GM19463 (cell line): ENCODE data around the gene DKK2.

Experiments
- ATAC-seq: cut with Tn5 transposase; IDR thresholded peaks from one replicate; pipeline ENCODE4 v1.9.1; 2021; ENCODE audit warnings: mild to moderate bottlenecking, moderate library complexity; ENCODE audit not compliant: unreplicated experiment

DKK2 gene

DNA sequence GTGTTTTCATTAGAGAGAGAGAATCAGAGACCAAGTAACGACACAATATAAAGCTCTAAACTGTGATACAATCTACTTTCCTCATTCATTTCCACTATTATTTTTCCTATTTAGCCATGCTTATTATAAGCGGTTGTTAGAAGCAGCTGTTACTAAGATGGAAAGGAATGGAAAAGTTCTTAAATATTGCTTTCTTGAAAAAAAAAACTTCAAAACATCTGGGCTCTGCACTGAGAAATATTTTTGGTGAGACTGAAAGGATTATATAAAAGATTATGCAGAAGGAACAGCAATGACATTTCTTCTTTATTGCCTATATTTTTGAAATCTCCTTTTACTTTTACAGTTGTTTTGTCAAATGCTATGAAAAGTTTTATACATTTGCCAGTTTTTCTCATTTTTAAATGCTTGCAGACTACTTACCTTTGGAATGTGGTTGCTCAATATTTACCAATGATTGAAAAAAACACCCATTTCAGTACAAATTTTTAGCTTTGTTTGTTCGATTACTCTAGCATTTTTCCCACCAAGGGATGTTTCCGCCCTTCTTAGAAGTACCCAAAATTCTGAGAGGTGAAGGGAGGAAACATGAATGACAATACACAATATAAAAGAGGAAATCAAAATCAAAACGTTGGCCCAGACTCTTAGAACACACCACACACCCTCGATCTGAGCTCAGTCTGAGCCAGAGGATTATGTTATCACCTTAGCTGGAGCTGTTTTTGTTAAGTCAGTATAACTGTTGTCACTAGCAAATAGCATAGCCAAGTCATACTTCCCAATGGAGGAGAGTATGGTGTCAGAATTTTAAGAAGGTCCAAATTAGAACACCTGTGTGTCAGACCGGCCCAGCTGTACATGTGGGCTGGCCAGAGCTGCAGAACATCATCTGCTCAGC, 18.4 kb downstream of the DKK2 start:
- ATAC-seq = no peak

DNA sequence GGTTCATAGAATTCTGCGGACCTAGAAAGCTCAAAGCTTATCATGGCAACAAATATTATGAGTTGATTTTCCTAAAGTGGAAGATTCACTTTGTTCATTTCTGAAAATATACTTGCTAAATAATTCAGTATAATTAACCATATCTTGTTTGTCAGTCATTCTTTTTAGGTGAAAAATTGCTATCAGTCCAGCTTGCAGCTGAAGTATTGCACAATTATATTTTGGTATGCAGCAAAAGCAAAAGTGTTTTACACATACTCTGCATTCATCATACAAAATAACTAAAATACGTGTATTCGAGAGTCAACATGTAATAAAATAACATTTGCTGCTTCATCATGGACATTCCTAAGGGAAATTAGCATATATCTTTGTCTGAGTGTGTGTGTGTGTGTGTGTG, 24.8 kb downstream of the DKK2 start:
- no peak for ATAC-seq

DNA sequence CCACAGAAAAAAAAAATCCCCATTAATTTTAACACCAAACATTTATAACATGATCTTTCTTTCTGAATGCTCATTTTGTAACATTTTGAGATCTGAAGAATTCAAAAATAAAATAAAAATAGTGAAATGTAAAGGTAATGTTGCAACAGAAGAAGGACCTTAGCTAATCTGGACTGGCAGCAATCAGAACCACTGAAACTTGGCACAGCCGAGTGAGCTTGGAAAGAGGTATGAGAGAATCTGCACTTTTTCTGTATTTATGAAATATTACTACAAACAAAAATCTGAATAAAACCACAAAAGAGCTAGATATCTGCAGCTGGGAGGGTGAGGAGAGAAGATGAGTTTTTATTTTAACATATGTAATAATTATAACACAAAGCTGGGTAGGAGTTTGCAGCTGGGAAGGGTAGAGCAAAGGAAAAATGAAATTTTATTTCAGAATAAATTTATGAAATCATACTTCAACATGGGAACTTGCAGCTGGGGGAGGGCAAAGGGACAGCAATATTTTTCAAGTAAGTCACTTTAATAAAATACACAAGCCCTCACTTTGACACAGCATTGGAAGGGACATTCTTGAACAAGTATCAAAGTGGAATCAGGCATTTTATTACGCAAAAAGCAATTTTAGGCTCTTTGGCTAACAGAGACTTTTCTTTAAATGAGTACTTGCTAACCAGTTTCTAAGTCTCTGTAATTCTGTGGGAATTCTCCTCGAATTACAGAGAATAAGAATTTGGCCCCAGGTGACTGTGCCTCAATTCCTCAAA, 26.7 kb downstream of the DKK2 start:
- no peak for ATAC-seq

DNA sequence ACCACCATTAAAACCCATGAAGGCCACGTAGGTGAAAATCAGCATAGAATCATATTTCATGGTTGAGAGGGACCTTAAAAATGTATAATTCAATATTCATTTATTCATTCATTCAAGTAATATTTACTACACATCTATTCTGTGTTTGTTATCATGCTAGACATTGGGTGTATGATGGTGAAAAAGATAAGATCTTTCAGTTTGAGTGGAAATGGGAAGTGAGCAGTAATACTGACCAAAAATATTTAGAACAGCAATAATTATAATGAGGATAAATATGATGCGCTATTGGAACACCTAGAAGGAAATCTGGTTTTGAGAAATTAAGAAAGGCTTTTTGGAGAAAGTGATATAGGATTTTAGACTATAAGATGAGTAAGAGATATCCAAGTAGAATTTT, 28.0 kb downstream of the DKK2 start:
- ATAC-seq = no peak

DNA sequence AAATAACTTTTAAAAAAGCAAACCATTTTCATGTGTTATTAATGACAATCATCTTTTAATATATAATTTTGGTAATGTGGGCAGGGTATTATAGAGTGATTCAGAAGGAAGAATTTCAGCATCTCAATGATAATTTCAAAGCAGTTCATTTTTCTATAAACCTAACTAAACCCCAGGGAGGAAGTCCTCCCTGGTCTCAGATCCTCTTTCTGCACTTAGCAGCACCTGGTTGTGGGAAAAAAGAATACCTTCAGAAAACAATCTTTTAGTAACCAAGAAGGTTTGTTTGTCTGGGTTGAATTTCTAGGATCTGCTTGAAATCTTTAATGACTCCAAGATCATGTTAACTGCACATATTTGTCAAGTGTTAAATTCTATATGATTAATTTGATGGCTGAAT, 29.9 kb downstream of the DKK2 start:
- no peak for ATAC-seq

DNA sequence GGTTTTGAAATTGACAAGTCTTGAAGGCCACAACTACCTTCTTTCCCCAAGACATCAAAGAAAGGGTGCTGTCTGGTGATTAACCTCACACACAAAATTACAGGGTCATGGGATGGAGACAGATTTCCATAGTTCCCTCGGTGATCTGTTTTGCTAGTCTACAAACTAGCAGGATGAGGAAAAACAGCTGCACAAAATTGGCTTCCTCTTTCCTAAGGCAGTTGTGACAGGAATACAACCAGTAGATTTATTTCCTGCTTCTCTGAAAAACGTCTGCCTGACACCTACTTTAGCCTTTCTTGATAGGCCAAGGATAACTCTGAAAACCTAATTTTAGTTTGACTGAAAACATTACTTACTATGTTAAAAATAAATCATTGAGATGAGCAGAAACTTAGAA, 39.6 kb downstream of the DKK2 start:
- ATAC-seq = no peak

DNA sequence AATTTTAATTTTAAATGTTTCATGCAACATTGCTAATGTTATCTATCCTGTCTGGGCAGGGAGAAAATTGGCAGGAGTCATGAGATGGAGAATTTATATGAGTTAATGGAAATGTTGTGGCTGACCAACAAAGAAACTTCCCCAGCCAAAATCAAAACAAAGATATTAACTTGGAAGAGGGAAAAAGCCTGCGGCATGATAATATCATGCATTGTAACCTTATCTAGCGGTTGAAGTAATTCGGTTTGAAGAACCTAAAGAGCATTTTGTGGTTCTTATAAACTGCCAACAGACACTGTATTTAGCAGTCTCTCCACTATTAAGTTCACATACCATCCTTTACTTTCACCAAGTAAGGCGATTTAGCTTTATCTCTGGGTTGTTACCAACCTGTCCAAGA, 42.3 kb downstream of the DKK2 start:
- no peak for ATAC-seq

DNA sequence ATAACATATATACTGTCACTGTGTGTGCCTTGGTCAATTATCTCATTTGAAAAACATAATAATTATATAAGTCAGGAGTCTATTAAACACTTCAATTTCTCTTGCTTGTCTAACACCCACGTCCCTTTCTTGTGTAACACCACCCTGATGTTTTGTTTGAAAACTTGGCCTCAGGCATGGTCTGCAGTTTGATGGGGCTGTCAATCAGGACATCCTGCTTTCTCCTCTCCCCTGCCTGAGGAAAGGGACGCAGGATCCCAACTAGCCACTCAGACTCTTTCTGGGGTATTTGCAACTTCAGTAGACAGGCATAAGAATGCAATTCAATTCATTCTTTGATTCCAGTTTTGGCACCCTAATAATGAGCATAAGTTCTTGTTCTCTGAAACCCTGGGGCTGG, 48.8 kb downstream of the DKK2 start:
- no peak for ATAC-seq

DNA sequence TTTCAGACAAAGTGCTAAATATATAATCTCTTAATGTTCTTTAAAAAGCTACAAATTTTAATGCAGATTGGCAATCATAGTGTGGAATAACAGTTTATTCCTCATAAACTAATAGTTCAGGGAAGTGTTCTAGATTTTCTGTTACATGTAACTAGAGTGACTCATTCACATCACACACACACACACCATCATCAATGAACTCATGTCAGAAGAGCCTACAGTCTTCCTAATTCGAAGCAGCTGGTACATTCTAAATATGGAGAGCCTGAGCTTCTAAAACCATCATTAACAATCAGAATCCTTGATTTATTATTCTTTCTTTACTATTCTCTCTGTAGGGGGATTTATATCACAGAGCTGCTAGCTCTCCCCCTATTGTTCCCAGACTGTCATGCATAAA, 49.6 kb downstream of the DKK2 start:
- ATAC-seq = no peak

DNA sequence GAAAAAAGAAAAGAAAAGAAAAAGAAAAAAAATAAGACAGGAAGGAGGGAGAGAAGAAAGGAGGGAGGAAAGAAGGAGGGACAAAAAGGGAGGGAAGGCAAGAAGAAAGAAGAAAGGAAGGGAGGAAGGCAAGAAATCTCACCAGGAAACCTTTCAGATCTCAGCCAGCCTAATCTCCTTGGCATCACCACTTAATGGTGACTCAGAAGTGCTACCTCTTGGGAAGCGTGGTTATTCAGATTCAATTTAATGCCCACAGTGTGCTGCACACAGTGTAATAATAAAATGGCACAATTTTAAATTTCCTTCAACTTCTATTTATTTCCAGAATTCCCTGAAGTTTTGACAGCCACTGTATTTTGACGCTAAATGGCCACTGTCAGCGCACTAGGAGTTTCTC, 50.3 kb downstream of the DKK2 start:
- no peak for ATAC-seq

DNA sequence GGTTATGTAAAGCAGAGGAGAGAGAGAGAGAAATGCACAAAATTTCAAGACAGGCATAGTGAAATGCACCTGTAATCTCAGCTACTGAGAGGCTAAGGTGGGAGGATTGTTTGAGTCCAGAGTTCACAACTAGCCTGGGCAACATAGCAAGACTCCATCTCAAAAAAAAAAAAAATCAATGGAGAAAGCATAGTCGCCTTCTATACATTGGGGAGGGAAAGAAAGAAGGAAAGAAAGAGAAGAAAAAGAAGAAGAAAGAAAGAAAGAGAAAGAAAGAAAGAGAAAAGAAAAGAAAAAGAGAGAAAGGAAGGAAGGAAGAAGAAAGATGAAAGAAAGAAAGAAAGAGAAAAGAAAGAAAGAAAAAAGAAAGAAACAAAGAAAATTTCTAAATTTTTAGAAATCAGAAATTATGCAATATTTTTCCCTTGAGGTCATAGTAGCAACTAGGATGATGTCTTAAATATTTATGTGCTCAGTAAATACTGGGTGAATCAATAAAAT, 53.4 kb downstream of the DKK2 start:
- ATAC-seq = no peak

DNA sequence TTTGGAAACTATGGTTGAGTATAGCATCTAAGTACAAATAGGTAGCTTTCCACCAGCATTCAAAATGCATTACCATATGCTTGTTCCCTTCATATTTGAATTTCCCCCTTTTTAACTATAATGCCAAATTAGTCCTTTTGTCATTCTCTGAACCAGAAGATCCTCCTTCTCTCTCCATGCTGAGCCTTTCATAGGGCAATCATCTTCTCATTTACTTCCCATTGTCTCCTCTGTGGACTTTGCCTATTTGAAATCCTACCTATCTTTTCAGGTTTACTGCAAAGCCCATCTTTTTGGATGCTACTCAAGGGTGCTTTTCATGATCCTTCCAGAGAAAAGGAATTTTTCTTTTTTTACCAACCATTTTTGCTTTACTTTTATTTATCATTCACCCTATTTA, 54.7 kb downstream of the DKK2 start:
- no peak for ATAC-seq

DNA sequence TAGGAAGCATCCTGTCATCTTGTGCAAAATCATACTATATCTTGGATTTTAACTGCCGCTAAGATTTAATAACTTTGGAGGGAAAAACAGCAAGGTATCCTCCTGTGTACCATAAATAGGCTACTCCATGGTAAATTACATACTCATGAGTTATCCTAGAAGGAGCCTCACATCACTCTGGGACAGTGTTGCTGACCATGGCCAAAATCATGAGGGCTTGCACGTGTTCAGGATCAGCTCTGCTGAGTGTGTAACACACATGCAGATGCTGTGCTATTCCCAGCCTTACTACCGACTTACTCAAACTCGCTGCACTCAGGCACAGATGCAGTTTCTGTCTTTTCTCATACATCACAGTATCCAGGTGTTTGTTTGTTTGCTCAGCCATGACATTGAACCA, 56.6 kb downstream of the DKK2 start:
- ATAC-seq = no peak

DNA sequence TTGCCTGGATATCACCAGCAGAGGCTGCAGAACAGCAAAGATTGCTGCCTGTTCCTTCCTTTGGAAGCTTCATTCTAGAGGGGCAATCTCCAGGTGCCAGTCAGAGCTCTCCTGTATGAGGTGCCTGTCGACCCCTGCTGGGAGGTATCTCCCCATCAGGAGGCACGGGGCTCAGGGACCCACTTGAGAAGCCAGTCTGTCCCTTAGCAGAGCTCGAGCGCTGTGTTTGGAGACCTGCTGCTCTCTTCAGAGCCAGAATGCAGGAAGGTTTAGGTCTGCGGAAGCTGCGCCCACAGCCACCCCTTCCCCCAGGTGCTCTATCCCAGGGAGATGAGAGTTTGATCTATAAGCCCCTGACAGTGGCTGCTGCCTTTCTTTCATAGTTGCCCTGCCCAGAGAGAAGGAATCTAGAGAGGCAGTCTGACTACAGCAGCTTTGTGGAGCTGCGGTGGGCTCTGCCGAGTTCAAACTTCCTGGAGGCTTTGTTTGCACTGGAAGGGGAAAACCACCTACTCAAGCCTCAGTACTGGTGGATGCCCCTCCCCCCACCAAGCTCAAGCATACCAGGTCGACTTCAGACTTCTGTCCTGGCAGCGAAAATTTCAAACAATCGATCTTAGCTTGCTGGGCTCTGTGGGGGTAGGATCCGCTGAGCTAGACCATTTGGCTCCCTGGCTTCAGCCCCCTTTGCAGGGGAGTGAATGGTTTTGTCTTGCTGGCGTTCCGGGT, 57.9 kb downstream of the DKK2 start:
- ATAC-seq = no peak

DNA sequence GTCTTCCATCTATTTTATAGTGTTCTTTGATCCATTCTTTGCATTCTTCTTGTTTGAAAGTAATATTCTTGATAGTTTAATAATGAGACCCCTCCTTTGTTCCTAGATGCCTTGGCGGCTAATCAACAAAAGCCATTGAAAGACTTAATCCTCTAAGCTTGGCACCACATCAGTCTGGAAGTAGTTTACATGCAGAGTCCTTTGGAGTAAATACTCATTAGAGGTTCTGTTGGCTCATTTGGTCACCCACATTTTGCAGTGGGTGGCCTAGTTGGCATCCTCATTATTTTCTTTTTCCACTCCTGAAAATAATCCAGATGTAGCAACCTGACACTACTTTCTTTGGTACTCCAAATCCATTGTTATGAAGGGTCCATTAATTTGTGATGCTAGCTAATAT, 64.5 kb downstream of the DKK2 start:
- no peak for ATAC-seq

DNA sequence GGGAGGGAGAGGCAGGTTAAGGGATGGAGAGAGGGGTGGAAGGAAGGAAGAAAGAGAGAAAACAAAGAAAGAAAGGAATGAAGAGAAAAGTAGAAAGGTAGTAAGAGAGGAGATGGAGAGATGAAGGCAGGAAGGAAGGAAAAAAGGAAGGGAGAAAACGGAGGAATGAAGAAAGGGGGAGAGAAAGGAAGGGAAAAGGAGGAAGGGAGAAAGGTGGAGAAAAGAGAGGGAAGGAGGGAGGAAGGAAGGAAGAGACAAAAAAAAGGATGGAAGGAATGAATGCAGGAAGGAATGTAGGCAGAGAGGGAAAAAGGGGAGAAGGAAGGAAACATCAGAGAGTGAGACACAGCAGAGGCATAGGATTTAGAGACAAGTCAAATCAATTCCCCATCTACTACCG, 68.2 kb downstream of the DKK2 start:
- no peak for ATAC-seq

DNA sequence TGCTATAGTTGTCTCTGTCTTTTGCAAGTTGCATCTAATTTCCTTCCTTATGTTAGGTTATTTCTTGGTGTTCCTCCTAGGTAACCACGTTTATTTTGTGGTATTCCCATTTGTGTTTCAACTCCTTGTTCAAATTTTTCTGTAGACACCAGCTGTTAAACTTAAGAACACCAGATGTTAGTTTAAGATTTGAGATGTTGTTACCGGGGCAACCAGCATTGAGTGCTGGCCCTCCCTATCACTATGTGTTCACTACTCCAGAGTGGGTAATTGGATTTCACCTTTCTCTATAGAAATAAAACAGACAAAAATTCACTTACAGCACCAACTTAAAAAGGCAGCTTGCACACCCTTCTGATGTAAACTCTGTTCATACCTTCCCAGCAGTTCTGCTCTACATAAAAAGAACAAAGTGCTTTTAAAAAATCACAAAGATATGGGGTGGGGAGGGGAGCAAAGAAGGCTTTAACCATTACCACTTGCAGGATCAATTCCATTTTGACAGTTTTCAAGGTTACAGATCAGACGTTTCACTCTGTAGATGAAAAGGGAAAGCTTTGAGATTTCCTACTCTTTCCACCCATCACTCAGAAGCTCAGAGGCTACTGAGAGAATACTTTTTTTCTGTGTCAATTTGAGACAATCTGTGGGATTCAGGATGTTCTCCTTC, 82.9 kb downstream of the DKK2 start:
- no peak for ATAC-seq

DNA sequence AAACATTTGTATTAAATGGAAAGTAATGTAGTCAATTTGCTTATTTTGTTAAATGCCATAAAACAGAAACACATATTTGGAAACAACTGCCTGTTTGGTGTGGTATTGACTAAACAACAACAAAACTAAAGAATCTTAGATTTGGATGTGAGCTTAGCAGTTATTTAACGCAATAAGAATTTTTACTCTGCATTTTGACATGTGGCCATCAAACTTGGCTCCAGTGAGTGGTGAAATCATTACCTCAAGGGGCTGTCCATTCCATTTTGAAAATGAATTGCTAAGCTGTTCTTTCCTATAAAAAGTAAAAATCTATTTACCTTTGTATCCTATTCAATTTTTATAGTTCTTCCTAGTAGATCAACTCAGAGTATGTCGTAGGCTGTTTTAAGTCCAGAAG, 84.2 kb downstream of the DKK2 start:
- ATAC-seq = no peak

DNA sequence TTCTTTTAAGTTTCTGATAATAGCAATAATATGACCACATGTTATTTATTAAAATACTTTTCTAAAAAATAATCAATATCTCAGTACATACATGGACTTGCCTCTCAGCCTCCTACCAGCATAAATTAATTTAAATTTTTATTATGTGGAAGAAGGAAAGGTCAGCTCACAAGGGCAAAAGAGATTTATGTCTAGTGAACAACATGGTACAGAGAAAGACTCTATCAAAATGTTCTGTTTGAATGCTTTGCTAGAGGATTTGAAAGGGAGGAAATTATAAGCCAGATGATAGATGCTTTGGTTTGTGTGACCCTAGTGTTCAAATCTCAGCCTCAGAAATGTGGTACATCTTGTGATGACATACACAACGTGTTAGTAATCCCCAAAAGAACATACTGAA, 94.3 kb downstream of the DKK2 start:
- ATAC-seq = no peak

DNA sequence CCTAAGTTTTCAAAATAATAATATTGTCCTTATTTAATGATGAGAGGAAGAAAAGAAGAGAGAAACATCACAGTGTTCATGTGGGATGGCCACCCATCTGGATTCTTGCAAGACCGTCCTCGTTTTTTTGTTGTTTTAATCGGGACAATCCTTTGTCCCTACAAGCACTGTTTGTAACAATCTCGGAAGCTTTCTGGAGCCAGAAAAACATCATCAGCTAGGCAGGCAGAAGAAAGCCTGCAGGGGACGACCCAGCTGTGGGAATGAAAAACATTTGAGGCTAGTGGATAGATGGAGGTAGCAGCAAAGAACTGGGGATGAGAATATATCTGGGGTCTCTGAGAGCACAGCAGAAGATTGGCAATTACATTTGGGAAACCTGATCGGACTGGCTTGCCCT, 105.6 kb downstream of the DKK2 start:
- no peak for ATAC-seq

DNA sequence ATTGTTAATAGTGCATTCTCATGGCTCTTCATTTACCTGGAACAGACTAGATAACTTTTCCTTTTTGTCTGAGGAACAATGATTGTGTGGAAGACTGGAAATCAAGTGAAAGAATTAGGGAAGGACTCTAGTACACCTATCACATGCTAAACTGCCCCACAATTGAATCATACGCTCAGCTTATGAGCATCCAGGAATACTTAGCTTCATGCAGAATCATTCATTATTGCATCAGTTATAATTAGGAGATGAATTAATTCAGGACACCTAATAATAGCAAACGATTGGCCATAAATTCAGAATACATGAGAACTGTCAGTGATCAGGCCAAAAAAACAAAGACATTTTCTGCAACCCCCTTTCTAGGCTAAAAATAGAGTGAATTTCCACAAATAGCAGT, 106.9 kb downstream of the DKK2 start:
- ATAC-seq = no peak
